Measurements from ENCODE around the gene RPS6KB2. TPM values are rescaled to one million over a fixed set of nuclear protein-coding genes. Genes with fewer than 3 reads are reported as not detected.

The RPS6KB2 gene
- total and polyA plus RNA-seq, 2 experiments from 2014 or later: 29.5 to 41.3 TPM

- TF ChIP-seq ZNF462 (CRISPR knock-in tag; IDR thresholded peaks at IDR 0.05): no peak
Observed at GRCh38 chr11:67463680-67464410, 35.6 kb downstream of the RPS6KB2 start (continued).

GRCh38 chr11:67464411-67465188 lies 36.3 kb downstream of the RPS6KB2 start:
- H3K9me2 ChIP-seq (ENCODE audit: insufficient read depth): no peaks in the 10 kb centered on the region
- Mint-ChIP-seq H3K27ac (peak overlapping the region; percentile 83), H3K9me3 (no peaks in the 10 kb centered on the region), H3K36me3 (ENCODE audit: low read depth) (no peaks in the 10 kb centered on the region; the same call in 2 of the 3 replicates), H3K4me3 (peak overlapping the region; percentile 85), H3K4me1 (peaks cover 15% of the 10 kb centered on the region; the same call in 2 of the 3 replicates), H3K27me3 (ENCODE audit: insufficient read depth, low read depth, poor library complexity) (peaks cover 17% of the 10 kb centered on the region)
- ATAC-seq (peak; percentile 70), DNase-seq (ENCODE audit: low spot score) (peak; percentile 93)
- peak overlapping the region; percentile 84; the same call in 1 of the 2 replicates for H3K27ac ChIP-seq (ENCODE audit: low read depth)
- peak overlapping the region; percentile 93 for H3K4me3 ChIP-seq
- H3K4me1 ChIP-seq (ENCODE audit: insufficient read depth): peaks cover 13% of the 10 kb centered on the region; the same call in 1 of the 2 replicates
- no peaks in the 10 kb centered on the region for H3F3A ChIP-seq (replicated peaks; ENCODE audit: low read depth)
- TF ChIP-seq NANOG (IDR thresholded peaks at IDR 0.05; ENCODE audit: borderline replicate concordance) (no peak), POLR2AphosphoS5 (IDR thresholded peaks at IDR 0.05; ENCODE audit: low read depth) (peak; percentile 93), ZNF331 (CRISPR knock-in tag; IDR thresholded peaks at IDR 0.05; ENCODE audit: low read depth) (no peak)
- H3K79me2 ChIP-seq (replicated peaks; ENCODE audit: insufficient read depth): peaks cover 9% of the 10 kb centered on the region; the same call in 1 of the 2 replicates
- peak overlapping the region; percentile 94 for H3K4me2 ChIP-seq
- peak overlapping the region; percentile 84 for H2AFZ ChIP-seq
- no peaks in the 10 kb centered on the region for H3K36me3 ChIP-seq (ENCODE audit: insufficient read depth)
- no peaks in the 10 kb centered on the region for H3K27me3 ChIP-seq (ENCODE audit: insufficient read depth)
- H4K20me1 ChIP-seq (replicated peaks; ENCODE audit: insufficient read depth): no peaks in the 10 kb centered on the region
